OCI-LY7 (cell line): ENCODE results near the gene MACF1. TPM values are rescaled to one million over a fixed set of nuclear protein-coding genes. Genes with fewer than 3 reads are reported as not detected.
A peak's percentile ranks its signal among the peaks of the same experiment; 100 is the strongest.

Source experiments
- BruUV-seq: library from RNA; stranded (reverse); fragments of 400-500 nt; replicated peaks from 2 replicates; lab custom pipeline; 2021; lab: Mats Ljungman, UMichigan
- CTCF ChIA-PET: fragments of 300-600 bp; sonication (Branson Sonifier 250); formaldehyde crosslinking; loops from one replicate; lab custom pipeline; 2022; ENCODE audit warnings: antibody characterized with exemption; ENCODE audit not compliant: unreplicated experiment; lab: Charles Lee
- POLR2A ChIA-PET: fragments of 300-600 bp; sonication (Branson Sonifier 250); formaldehyde crosslinking; loops from one replicate; lab custom pipeline; 2022; ENCODE audit warnings: antibody characterized with exemption; lab: Charles Lee
- DNase-seq: peaks from one replicate; pipeline ENCODE4 v3.0.0-alpha.2; 2015; ENCODE audit warnings: low spot score
- H2AFZ ChIP-seq: fragments of 200-600 bp; sonication (generic), shearing (Covaris generic); 2 replicates; pipeline ENCODE4 v1.6.1; 2014; ENCODE audit warnings: mild to moderate bottlenecking, antibody characterized with exemption, low read length, moderate library complexity
- H3K27ac ChIP-seq: fragments of 200-600 bp; sonication (generic); 2 replicates; pipeline ENCODE4 v1.5.1; 2014; ENCODE audit warnings: mixed run types, low read depth, mild to moderate bottlenecking, moderate library complexity, low read length, inconsistent platforms; ENCODE audit not compliant: poor library complexity, severe bottlenecking
- H3K36me3 ChIP-seq: fragments of 200-600 bp; sonication (generic); 2 replicates; pipeline ENCODE4 v1.6.1; 2014; ENCODE audit warnings: mild to moderate bottlenecking, antibody characterized with exemption, low read length, moderate library complexity, mixed read lengths; ENCODE audit not compliant: insufficient read depth
- H3K4me1 ChIP-seq: fragments of 200-600 bp; sonication (generic); 2 replicates; pipeline ENCODE4 v1.5.1; 2014; ENCODE audit warnings: mild to moderate bottlenecking, low read length; ENCODE audit not compliant: insufficient read depth, poor library complexity, severe bottlenecking
- H3K4me2 ChIP-seq: fragments of 200-600 bp; sonication (generic); 2 replicates; pipeline ENCODE4 v1.6.1; 2014; ENCODE audit warnings: mild to moderate bottlenecking, low read length
- H3K4me3 ChIP-seq: fragments of 200-600 bp; sonication (generic); 2 replicates; pipeline ENCODE4 v1.5.1; 2014; ENCODE audit warnings: mild to moderate bottlenecking, low read depth, low read length; ENCODE audit not compliant: poor library complexity, severe bottlenecking
- H3K79me2 ChIP-seq: fragments of 200-600 bp; sonication (generic); 2 replicates; pipeline ENCODE4 v1.6.1; 2016; ENCODE audit warnings: low read depth, mild to moderate bottlenecking, low read length, moderate library complexity, mixed read lengths; ENCODE audit not compliant: insufficient read depth
- H3K9me2 ChIP-seq: fragments of 200-600 bp; sonication (generic); 2 replicates; pipeline ENCODE4 v1.6.1; 2016; ENCODE audit warnings: mild to moderate bottlenecking, low read length, mixed read lengths; ENCODE audit not compliant: insufficient read depth
- H3K9me3 ChIP-seq: fragments of 200-600 bp; sonication (generic); 2 replicates; pipeline ENCODE4 v1.6.1; 2014; ENCODE audit warnings: mild to moderate bottlenecking, mixed run types, low read length, mixed read lengths
- H4K20me1 ChIP-seq: fragments of 200-600 bp; sonication (generic); 2 replicates; pipeline ENCODE4 v1.6.1; 2014; ENCODE audit warnings: mild to moderate bottlenecking, antibody characterized with exemption, low read length, moderate library complexity, mixed read lengths; ENCODE audit not compliant: insufficient read depth
- CTCF ChIP-seq: fragments of 200-600 bp; sonication (generic); conservative IDR thresholded peaks from 2 replicates; pipeline ENCODE4 v1.5.1; 2014; ENCODE audit warnings: mild to moderate bottlenecking, antibody characterized with exemption, low read length, moderate library complexity, mixed read lengths
- EZH2phosphoT487 ChIP-seq: fragments of 200-600 bp; sonication (generic); IDR thresholded peaks from 2 replicates; pipeline ENCODE4 v1.6.1; 2018; ENCODE audit warnings: low read depth, borderline replicate concordance, mild to moderate bottlenecking, mixed run types, antibody characterized with exemption, low read length, moderate library complexity, mixed read lengths
- intact Hi-C: fragments of 100-400 bp; cut with micrococcal nuclease; formaldehyde crosslinking; loops from one replicate; pipeline ENCODE4 v1.10.0; 2022; ENCODE audit not compliant: unreplicated experiment
- total RNA-seq, 2 experiments: library from RNA; depleted of rRNA in 1 of 2; stranded (reverse); fragments of >200 nt in 1 of 2; shearing (Covaris generic) in 1 of 2; gene quantifications; 2 replicates each; pipeline ENCODE4 v1.2.3, GENCODE V29; 2014 to 2022

MACF1 gene
- total RNA-seq, 2 experiments from 2014 or later, result 211 to 220 TPM

GRCh38 chr1:39170731-39171667 lies 33.5 kb upstream of the MACF1 start:
- Histone ChIP-seq H3K4me1 (no peaks in the 10 kb centered on the region), H3K4me3 (no peak overlapping the region), H3K9me3 (no peaks in the 10 kb centered on the region), H2AFZ (no peak overlapping the region), H3K9me2 (no peaks in the 10 kb centered on the region), H3K36me3 (no peaks in the 10 kb centered on the region), H3K4me2 (no peak overlapping the region), H4K20me1 (no peaks in the 10 kb centered on the region), H3K27ac (no peak overlapping the region), H3K79me2 (no peaks in the 10 kb centered on the region)
- BruUV-seq, result no TSS peak
- no peak for DNase-seq
- TF ChIP-seq EZH2phosphoT487 (no peak), CTCF (no peak)
- ChIA-PET CTCF (no interaction called here), POLR2A (interaction anchor here (0.6 to 0.7 kb wide), 2 partner anchors 21 to 144 kb away, joined by 3 read pairs; no protein-coding TSS in a partner anchor)
- intact Hi-C loops, result no loop called here

GRCh38 chr1:39173119-39173994 lies 31.1 kb upstream of the MACF1 start:
- CTCF ChIA-PET, result no interaction called here
- no peaks in the 10 kb centered on the region for H3K79me2 ChIP-seq
- H3K9me2 ChIP-seq, result no peaks in the 10 kb centered on the region
- H3K4me3 ChIP-seq, result no peak overlapping the region
- POLR2A ChIA-PET, result no interaction called here
- H3K4me1 ChIP-seq, result no peaks in the 10 kb centered on the region
- no TSS peak for BruUV-seq
- intact Hi-C loops, result no loop called here
- H3K36me3 ChIP-seq, result no peaks in the 10 kb centered on the region
- DNase-seq, result no peak
- no peaks in the 10 kb centered on the region for H3K9me3 ChIP-seq
- TF ChIP-seq CTCF (peak; percentile 41; the same call in 1 of the 2 replicates), EZH2phosphoT487 (no peak)
- no peaks in the 10 kb centered on the region for H4K20me1 ChIP-seq
- no peak overlapping the region for H2AFZ ChIP-seq
- no peak overlapping the region for H3K27ac ChIP-seq
- H3K4me2 ChIP-seq, result no peak overlapping the region
